ENCODE measurements around the gene CSKMT.
"Not testable (repeated sequence)": the region's sequence is repeated elsewhere in the genome, so short reads cannot be mapped to it uniquely, and the experiment has no call there.

Gene CSKMT

GRCh38 chr11:62689421-62690183, 24.5 kb downstream of the CSKMT start, which contains the start of gene LRRN4CL:
Gene LRRN4CL, minus strand, starts transcription at chr11:62689530. Its CDS starts 1,022 bp downstream, at chr11:62688508.
- no peak for DNase-seq

DNA sequence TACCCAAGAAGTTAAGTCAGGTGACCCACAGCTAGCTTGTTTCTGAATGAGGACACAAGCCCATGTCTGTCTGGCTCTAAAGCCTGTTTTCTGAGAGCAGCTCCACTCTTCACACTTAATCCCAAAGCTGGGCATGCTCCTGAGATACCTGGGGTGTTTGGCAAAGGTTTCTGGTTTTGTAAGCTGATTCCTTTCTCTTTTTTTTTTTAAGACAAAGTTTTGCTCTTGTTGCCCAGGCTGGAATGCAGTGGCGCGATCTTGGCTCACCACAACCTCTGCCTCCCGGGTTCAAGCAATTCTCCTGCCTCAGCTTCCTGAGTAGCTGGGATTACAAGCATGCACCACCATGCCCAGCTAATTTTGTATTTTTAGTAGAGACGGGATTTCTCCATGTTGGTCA, 28.5 kb downstream of the CSKMT start:
- not testable (repeated sequence) for DNase-seq

DNA sequence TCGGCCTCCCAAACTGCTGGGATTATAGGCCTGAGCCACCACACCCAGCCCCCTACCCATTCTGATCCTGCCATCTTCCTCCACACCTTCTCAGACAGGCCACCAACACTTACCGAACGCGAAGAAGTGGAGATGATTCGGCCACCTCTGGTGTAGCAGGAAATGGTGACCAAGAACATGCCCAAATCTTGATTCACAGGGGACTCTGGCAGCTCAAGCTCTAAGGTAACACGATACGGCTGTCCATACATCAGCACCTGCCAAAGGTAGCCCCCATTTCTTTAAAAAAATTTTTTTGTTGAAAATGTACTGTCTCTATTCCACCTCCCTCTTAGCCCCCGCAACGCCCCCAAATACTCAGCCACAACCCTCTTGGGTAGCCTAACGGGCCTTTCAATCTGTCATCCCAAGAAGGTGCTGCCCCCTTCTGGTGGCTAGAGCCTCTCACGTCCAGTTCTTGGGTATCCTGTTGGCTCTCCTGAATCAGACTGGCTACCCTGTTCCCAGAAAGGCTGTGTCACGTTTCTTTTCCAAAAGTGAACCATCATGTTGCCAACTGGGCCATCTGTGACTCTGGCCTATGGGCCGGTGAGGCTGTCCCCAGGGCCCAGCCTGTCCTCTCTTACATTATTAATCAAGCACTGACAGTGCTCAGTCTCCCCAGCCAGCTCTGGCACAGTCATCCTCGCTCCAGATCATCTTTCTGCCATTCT, 29.5 kb downstream of the CSKMT start:
- DNase-seq: peak; percentile 88

DNA sequence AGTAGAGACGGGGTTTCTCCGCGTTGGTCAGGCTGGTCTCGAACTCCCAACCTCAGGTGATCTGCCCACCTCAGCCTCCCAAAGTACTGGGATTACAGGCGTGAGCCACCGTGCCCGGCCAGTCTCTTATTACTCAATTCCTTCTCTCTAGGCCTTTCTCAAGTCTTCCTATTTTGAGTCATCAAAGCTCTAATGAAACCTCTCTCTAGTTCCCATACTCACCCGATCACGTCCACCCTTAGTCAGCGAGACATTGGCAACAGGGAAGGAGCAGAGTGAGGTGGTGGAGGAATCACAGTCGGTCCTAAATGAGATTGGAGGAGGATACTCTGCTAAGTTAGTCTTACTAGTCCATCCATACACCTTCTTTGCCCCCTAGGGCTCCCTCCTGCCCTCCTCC, 37.1 kb downstream of the CSKMT start:
- DNase-seq: no peak

GRCh38 chr11:62703921-62704320, 38.8 kb downstream of the CSKMT start:
- not testable (repeated sequence) for DNase-seq

- no peak for DNase-seq
These were observed 40.3 kb downstream of the CSKMT start for GRCh38 chr11:62705413-62705812.

DNA sequence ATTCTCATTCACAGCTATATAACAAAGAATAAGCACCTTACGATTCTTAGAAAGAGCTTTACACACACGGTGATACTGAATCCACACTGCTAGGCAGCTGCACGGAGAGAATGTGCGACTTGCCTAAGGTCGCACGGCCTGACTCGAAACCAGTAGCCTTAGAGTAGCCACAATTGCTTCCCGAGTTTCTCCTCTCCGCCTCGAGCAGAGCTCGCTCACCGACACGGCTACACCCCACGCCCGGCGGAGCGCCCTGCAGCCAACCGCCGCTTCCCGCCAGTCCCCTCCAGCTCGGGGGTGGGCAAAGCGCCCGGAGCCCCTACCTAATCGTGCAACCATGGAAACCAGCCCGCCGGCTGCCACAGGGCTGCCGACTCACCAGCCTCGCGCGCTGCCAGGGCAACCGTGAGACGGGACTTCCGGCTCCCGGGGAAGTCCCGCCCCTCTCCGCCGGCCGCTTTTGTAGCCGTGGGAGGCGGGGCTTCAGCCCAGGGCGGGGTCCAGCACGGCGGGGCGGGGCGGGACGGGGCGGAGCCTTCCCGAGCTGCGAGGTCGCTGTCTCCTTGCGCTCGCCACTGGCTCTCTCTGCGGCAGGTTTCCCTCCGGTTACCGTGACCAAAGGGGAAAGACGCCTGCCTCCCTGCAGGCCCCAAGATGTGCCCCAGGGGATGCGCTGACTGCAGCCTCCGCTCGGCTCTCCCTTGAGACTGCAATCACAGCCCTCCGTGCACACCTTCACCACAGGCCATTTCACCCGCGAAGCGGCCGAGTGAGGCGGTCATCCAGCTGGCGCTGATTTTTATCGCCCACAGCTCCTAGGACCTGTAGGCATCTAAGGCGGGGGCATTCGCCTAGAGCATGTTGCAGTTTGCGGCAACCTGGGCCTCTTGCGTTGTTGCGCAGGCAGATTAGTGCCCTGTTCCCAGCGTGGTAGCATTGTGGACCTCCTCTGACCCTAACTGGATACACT, 41.1 kb downstream of the CSKMT start:
- peak; percentile 95 for DNase-seq

DNA sequence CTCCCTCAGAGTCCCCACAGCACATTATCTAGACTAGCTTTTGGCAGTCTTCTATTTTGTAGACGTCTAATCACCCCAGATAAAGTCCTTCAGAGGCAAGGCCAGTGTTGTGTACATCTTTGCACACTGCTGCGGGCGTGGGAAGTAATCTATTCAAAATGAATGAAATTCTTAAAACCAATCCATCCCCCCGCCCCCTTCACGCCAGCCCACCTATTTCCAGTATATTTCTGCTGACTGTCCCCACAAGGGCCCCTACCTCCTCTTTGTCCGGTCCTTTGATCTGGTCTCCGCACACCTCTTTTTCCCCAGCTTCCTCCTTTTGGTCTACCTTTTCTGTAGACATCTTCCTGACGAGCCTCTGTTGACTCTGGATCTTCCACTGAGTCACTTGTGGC, 41.7 kb downstream of the CSKMT start:
- no peak for DNase-seq

DNA sequence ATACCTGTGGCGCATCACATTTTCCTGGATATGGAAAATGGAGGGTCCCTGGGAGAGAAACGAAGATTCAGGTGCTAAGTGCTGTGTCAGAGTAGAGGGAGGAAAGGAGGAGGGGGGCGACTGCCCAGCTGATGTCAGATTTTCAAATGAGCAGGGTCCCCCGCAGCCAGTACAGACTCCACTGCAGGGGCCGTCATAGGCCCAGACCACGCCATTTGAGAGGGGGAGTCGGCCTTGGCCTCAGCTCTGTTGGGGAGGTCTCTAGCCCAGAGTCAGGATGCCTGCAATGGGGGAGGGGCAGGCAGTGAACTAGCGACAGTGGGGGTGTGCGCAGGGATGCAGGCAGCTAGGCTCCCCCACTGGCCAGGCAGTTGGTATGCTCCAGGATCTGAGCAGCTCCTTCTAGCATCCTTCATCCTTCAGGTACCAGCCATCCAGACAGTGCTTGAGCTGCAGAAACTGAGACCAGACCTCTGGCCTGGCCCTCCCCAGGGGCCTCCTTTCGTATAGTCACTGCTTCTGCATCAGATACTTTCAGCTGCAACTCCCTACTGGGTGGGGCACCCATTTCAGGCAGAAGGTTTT, 42.3 kb downstream of the CSKMT start, which contains the start of the genes BSCL2 and GNG3:
Gene BSCL2 (minus strand): TSS at position 148 of the 585 bp plus-strand sequence. CDS start 229 bp downstream, outside the sequence.
Gene GNG3 (plus strand): TSS at position 400 of the 585 bp plus-strand sequence. CDS start 620 bp downstream, outside the sequence.
- DNase-seq: no peak

GRCh38 chr11:62708392-62708791, 43.3 kb downstream of the CSKMT start:
- DNase-seq: no peak

DNA sequence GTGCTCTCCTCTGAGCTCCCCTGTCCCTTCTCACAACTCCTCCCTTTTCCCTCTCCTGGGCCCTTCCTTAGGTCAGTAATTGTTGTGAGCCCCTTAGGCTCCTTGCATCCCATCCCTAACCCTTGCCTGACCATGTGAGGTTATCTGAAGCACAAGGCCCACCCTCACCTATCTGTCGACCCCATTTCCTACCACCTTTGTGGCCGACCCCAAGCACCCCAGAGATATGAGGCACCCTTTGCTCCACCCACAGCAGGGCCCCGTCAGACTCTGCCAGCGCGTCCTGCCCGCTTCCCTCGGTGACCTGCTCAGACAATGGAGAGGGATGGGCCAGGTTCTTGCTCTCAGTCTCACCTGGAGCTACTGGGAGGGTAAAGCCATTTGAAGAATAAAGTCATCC, 43.7 kb downstream of the CSKMT start:
- peak; percentile 72 for DNase-seq

DNA sequence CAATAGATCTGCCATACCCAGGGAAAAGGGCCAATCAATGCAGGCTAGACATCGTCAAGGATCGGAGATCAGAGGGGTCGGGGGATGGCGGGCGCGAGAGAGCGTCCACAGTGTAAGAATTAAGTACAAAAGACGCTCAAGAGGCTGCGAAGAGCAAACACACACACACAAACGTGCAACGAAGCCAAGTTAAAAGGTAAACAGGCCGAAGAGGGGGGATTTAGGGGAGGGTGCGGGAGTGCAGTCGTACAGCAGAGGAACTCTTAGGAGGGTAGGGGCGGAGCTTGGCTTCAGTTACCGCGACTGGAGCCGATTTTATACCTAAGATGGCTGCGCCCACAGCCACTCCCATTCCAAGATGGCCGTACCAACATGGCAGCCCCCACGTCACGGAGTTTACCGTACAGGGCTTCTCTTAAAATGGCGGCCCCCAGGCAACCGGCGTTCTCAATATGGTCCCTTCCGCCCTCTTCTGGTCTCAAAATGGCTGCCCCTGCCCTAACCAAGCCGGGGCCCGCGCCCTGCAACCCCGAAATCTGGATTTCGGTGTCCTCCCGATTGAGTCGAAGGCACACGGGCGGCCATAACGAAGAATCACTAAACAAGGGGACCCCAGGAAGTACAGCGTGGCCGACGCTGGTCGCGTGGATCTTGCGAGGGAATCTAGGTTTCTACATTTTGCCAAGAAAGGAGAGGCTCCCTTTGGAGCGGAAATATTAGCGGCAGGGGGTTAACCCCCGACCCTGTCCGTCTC, 44.3 kb downstream of the CSKMT start:
- DNase-seq: peak; percentile 98

- DNase-seq: peak; percentile 36
These were observed 44.9 kb downstream of the CSKMT start for GRCh38 chr11:62710001-62710345.

DNA sequence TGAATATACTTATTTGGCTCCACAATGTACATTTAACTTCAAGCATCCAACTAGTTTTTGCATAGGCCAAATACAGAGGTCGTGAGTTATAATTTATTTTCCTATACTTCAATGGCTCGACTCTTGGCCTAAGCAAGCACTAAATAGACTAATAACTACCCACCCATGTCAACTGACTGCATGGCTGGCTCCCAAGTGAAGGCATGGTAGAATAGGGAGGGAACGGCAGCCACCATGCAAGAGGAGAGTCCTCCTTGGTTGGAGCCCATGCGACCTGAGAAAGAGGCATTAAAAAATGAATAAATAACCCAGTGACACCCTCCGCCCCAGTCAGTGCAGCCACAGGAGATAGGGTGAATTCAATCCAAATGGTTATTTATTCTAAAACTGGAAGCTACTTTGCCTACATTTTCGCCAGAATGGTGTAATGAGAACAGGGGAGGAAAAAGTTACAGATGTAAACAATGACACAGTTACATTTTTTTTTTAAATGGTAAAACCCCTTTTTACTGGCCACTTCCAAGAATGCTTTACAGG, 47.2 kb downstream of the CSKMT start:
- no peak for DNase-seq

GRCh38 chr11:62712861-62713260, 47.7 kb downstream of the CSKMT start:
- DNase-seq: no peak

GRCh38 chr11:62713343-62713742, 48.2 kb downstream of the CSKMT start:
- no peak for DNase-seq

GRCh38 chr11:62715150-62716130, 50.3 kb downstream of the CSKMT start:
- no peak for DNase-seq

- no peak for DNase-seq
These were observed 51.1 kb downstream of the CSKMT start for GRCh38 chr11:62716206-62716605.

DNA sequence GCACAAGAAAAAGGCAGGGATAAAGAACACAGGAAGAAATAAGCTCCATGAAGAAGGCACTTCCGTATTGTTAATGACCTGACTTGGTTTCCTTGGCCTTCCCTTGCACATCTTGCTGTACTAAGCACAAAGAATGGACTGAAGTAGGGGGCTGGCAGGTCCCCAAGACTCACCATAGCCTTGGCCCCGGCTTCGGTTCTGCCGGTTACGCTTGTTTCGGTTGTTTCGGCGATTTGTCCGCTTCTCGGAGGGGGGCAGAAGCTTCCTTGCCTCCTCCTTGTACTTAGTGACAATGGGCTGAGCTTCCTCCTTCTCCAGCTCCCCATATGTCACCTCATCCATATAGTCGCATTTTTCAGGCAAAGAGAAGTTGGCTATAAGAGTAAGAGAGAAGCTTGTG, 51.7 kb downstream of the CSKMT start:
- DNase-seq: no peak
